ENCODE data around the gene MBOAT2.

- TF ChIP-seq CTCF (IDR thresholded peaks at IDR 0.05) = no peak
- no peak for TF ChIP-seq EZH2 (IDR thresholded peaks at IDR 0.05; ENCODE audit: borderline replicate concordance, insufficient read depth, low read depth, low read length, poor library complexity, severe bottlenecking)
Measured at GRCh38 chr2:8837795-8838140, 165.7 kb downstream of the MBOAT2 start.

Data from B cell (primary cell).